ENCODE measurements around the gene ITPRID1. TPM values are rescaled to one million over a fixed set of nuclear protein-coding genes. Genes with fewer than 3 reads are reported as not detected.

ITPRID1 gene
- total and polyA plus RNA-seq, 2 of the 8 experiments (the other 6 are each of a cell fraction or from before 2014, with no cell fraction given): 0.09 to 0.47 TPM

DNA sequence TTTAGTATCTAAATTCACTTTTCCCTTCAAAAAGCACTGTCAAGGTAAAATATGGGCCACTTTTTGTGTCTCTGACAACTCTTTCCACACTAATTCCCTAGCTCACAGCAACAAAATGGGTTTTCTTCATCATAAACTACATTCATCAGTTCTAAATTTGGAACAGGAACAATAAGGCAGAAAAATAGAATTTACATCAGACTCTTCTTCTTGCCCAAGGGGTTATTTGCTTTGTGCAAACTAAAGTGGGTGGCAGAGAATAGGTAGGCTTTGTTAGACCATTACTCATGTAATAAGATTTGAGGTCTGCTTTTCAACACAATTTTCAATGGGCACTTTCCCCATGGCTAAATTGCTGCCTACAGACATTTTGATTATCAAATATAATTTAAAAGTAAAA, 155.6 kb downstream of the ITPRID1 start (continued):
- TF ChIP-seq ASH2L (IDR thresholded peaks at IDR 0.05; ENCODE audit: low read length) (no peak), YY1 (IDR thresholded peaks at IDR 0.05; ENCODE audit: low read depth, low read length) (no peak), BACH1 (IDR thresholded peaks at IDR 0.05; ENCODE audit: low read length) (no peak), SIX5 (IDR thresholded peaks at IDR 0.05; ENCODE audit: low read depth, low read length) (no peak), KDM1A (IDR thresholded peaks at IDR 0.05; ENCODE audit: borderline replicate concordance, low read length) (no peak)
